WTC11 (cell line): ENCODE results near the gene KRTAP5-7. TPM values are rescaled to one million over a fixed set of nuclear protein-coding genes. Genes with fewer than 3 reads are reported as not detected.
A peak's percentile ranks its signal among the peaks of the same experiment; 100 is the strongest.

ENCODE experiments used
- ATAC-seq: fragments of 200-7000 bp; cut with Tn5 transposase; 2 replicates; pipeline ENCODE4 v1.10.0; 2021; ENCODE audit warnings: mild to moderate bottlenecking, moderate library complexity
- CTCF ChIA-PET: fragments of 300-600 bp; sonication (Branson Sonifier 250); formaldehyde crosslinking; loops from one replicate; lab custom pipeline; 2021; ENCODE audit warnings: antibody characterized with exemption; lab: Charles Lee
- POLR2A ChIA-PET: fragments of 350-600 bp; sonication (Branson Sonifier 250); formaldehyde crosslinking; loops from one replicate; lab custom pipeline; 2021; ENCODE audit warnings: antibody characterized with exemption; lab: Charles Lee
- DNase-seq: peaks from one replicate; pipeline ENCODE4 v3.0.0; 2021; ENCODE audit warnings: low spot score
- H3K27ac Mint-ChIP-seq: 2 replicates; pipeline ENCODE4 v1.8.0; 2021; ENCODE audit warnings: mixed read lengths
- H3K27me3 Mint-ChIP-seq: 2 replicates; pipeline ENCODE4 v1.8.0; 2021; ENCODE audit warnings: low read depth, mild to moderate bottlenecking, moderate library complexity, mixed read lengths
- H3K36me3 Mint-ChIP-seq: 2 replicates; pipeline ENCODE4 v1.8.0; 2021; ENCODE audit warnings: mixed read lengths
- H3K4me1 Mint-ChIP-seq: 2 replicates; pipeline ENCODE4 v1.8.0; 2022; ENCODE audit warnings: mixed read lengths
- H3K4me3 Mint-ChIP-seq: 2 replicates; pipeline ENCODE4 v1.8.0; 2021; ENCODE audit warnings: mild to moderate bottlenecking, moderate library complexity, mixed read lengths
- H3K9me3 Mint-ChIP-seq: 2 replicates; pipeline ENCODE4 v1.8.0; 2021; ENCODE audit warnings: mixed read lengths
- ATF1 ChIP-seq: sonication (generic); formaldehyde crosslinking; IDR thresholded peaks from 2 replicates; pipeline ENCODE4 v1.8.1; 2023; ENCODE audit warnings: mild to moderate bottlenecking, moderate library complexity, missing genetic modification reagents
- CREB1 ChIP-seq: sonication (generic); formaldehyde crosslinking; IDR thresholded peaks from 2 replicates; pipeline ENCODE4 v1.8.0; 2023; ENCODE audit warnings: mild to moderate bottlenecking, missing genetic modification reagents
- ELF4 ChIP-seq: sonication (generic); formaldehyde crosslinking; IDR thresholded peaks from 2 replicates; pipeline ENCODE4 v1.8.1; 2022; ENCODE audit warnings: low read depth, mild to moderate bottlenecking, moderate library complexity, missing genetic modification reagents
- GRHL2 ChIP-seq: fragments of 250-450 bp; sonication (Bioruptor Pico); IDR thresholded peaks from 2 replicates; pipeline ENCODE4 v1.8.0; 2022; ENCODE audit warnings: mild to moderate bottlenecking, moderate library complexity; ENCODE audit not compliant: insufficient replicate concordance, severe bottlenecking
- MAX ChIP-seq: sonication (generic); formaldehyde crosslinking; IDR thresholded peaks from 2 replicates; pipeline ENCODE4 v1.8.0; 2022; ENCODE audit warnings: mild to moderate bottlenecking, missing genetic modification reagents
- MLX ChIP-seq: sonication (generic); formaldehyde crosslinking; IDR thresholded peaks from 2 replicates; pipeline ENCODE4 v1.8.1; 2023; ENCODE audit warnings: mild to moderate bottlenecking, missing genetic modification reagents, moderate library complexity
- MYBL2 ChIP-seq: sonication (generic); formaldehyde crosslinking; IDR thresholded peaks from 2 replicates; pipeline ENCODE4 v1.8.1; 2023; ENCODE audit warnings: mild to moderate bottlenecking, moderate library complexity, missing genetic modification reagents
- NR2C2 ChIP-seq: sonication (generic); formaldehyde crosslinking; IDR thresholded peaks from 2 replicates; pipeline ENCODE4 v1.8.0; 2022; ENCODE audit warnings: mild to moderate bottlenecking, missing genetic modification reagents
- PRRX2 ChIP-seq: fragments of 250-450 bp; sonication (Bioruptor Pico); IDR thresholded peaks from 2 replicates; pipeline ENCODE4 v1.8.0; 2021; ENCODE audit warnings: mild to moderate bottlenecking
- TEAD4 ChIP-seq: sonication (generic); formaldehyde crosslinking; IDR thresholded peaks from 2 replicates; pipeline ENCODE4 v1.8.0; 2022; ENCODE audit warnings: mild to moderate bottlenecking, missing genetic modification reagents
- ZBTB43 ChIP-seq: sonication (generic); formaldehyde crosslinking; IDR thresholded peaks from 2 replicates; pipeline ENCODE4 v1.8.1; 2023; ENCODE audit warnings: mild to moderate bottlenecking, missing genetic modification reagents
- ZNF263 ChIP-seq: sonication (generic); formaldehyde crosslinking; IDR thresholded peaks from 2 replicates; pipeline ENCODE4 v1.8.1; 2022; ENCODE audit warnings: low read depth, mild to moderate bottlenecking, moderate library complexity, missing genetic modification reagents
- ZSCAN18 ChIP-seq: fragments of 250-450 bp; sonication (Bioruptor Pico); IDR thresholded peaks from 2 replicates; pipeline ENCODE4 v2.1.2; 2022; ENCODE audit warnings: mild to moderate bottlenecking, moderate library complexity
- total RNA-seq: library from RNA; stranded (reverse); gene quantifications from 3 replicates; pipeline ENCODE4 v1.2.3, GENCODE V29; 2021
- TF ChIP-seq, protein P1 (sequence below): sonication (generic); formaldehyde crosslinking; IDR thresholded peaks from 2 replicates; pipeline ENCODE4 v1.8.0; 2022; ENCODE audit warnings: mild to moderate bottlenecking, missing genetic modification reagents
- TF ChIP-seq, protein P2 (sequence below): sonication (generic); formaldehyde crosslinking; IDR thresholded peaks from 2 replicates; pipeline ENCODE4 v1.8.1; 2022; ENCODE audit warnings: missing genetic modification reagents, borderline replicate concordance
- TF ChIP-seq, protein P3 (sequence below): sonication (generic); formaldehyde crosslinking; IDR thresholded peaks from 2 replicates; pipeline ENCODE4 v1.8.0; 2023; ENCODE audit warnings: mild to moderate bottlenecking, missing genetic modification reagents

The KRTAP5-7 gene
- total RNA-seq, 1 experiment from 2014 or later, result 0.11 TPM

- no peak for DNase-seq
- TF ChIP-seq, protein P1, sequence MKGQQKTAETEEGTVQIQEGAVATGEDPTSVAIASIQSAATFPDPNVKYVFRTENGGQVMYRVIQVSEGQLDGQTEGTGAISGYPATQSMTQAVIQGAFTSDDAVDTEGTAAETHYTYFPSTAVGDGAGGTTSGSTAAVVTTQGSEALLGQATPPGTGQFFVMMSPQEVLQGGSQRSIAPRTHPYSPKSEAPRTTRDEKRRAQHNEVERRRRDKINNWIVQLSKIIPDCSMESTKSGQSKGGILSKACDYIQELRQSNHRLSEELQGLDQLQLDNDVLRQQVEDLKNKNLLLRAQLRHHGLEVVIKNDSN (CRISPR knock-in tag), result no peak
- TF ChIP-seq MYBL2 (CRISPR knock-in tag), result no peak
- TF ChIP-seq, protein P2, sequence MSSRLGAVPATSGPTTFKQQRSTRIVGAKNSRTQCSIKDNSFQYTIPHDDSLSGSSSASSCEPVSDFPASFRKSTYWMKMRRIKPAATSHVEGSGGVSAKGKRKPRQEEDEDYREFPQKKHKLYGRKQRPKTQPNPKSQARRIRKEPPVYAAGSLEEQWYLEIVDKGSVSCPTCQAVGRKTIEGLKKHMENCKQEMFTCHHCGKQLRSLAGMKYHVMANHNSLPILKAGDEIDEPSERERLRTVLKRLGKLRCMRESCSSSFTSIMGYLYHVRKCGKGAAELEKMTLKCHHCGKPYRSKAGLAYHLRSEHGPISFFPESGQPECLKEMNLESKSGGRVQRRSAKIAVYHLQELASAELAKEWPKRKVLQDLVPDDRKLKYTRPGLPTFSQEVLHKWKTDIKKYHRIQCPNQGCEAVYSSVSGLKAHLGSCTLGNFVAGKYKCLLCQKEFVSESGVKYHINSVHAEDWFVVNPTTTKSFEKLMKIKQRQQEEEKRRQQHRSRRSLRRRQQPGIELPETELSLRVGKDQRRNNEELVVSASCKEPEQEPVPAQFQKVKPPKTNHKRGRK (CRISPR knock-in tag), result no peak
- no peak for TF ChIP-seq NR2C2 (CRISPR knock-in tag)
- TF ChIP-seq, protein P3, sequence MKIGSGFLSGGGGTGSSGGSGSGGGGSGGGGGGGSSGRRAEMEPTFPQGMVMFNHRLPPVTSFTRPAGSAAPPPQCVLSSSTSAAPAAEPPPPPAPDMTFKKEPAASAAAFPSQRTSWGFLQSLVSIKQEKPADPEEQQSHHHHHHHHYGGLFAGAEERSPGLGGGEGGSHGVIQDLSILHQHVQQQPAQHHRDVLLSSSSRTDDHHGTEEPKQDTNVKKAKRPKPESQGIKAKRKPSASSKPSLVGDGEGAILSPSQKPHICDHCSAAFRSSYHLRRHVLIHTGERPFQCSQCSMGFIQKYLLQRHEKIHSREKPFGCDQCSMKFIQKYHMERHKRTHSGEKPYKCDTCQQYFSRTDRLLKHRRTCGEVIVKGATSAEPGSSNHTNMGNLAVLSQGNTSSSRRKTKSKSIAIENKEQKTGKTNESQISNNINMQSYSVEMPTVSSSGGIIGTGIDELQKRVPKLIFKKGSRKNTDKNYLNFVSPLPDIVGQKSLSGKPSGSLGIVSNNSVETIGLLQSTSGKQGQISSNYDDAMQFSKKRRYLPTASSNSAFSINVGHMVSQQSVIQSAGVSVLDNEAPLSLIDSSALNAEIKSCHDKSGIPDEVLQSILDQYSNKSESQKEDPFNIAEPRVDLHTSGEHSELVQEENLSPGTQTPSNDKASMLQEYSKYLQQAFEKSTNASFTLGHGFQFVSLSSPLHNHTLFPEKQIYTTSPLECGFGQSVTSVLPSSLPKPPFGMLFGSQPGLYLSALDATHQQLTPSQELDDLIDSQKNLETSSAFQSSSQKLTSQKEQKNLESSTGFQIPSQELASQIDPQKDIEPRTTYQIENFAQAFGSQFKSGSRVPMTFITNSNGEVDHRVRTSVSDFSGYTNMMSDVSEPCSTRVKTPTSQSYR (CRISPR knock-in tag), result no peak
- TF ChIP-seq MAX (CRISPR knock-in tag), result no peak
- no peak for TF ChIP-seq TEAD4 (CRISPR knock-in tag)
- TF ChIP-seq GRHL2 (CRISPR knock-in tag), result no peak
- TF ChIP-seq ZSCAN18 (CRISPR knock-in tag), result no peak
- TF ChIP-seq, all 79 proteins: peak for 0
- no peak overlapping the region for H3K4me3 Mint-ChIP-seq
- H3K27ac Mint-ChIP-seq, result no peak overlapping the region
- peaks cover 14% of the 10 kb centered on the region for H3K4me1 Mint-ChIP-seq
- H3K27me3 Mint-ChIP-seq, result peaks cover 22% of the 10 kb centered on the region
- peaks cover 14% of the 10 kb centered on the region for H3K36me3 Mint-ChIP-seq
- ChIA-PET CTCF (no interaction called here), POLR2A (no interaction called here)
- H3K9me3 Mint-ChIP-seq, result peaks cover 45% of the 10 kb centered on the region
- no peak for ATAC-seq
Measured at GRCh38 chr11:71562120-71562519, 35.1 kb downstream of the KRTAP5-7 start.

DNA sequence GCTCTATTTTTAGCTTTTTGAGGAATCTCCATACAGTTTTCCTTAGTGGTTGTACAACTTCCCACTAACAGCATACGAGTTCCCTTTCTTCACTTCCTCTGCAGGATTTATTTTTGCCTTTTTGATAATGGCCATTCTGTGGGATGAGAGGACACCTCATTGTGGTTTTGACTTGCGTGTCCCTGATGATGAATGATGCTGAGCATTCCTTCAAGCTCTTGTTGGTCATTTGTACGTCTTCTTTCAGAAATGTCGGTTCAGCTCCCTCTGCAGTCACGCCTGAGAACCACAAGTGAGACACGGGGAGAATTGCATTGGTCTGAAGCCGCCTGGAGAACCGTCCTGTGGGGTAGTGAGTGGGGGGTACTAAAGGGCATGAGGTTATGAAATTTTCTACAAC is 36.3 kb downstream of the KRTAP5-7 start:
- H3K27me3 Mint-ChIP-seq, result peaks cover 16% of the 10 kb centered on the region
- H3K27ac Mint-ChIP-seq, result no peak overlapping the region
- H3K9me3 Mint-ChIP-seq, result peaks cover 33% of the 10 kb centered on the region
- no peak overlapping the region for H3K4me3 Mint-ChIP-seq
- ChIA-PET CTCF (interaction anchor here (0.6 to 1.9 kb wide), 26 partner anchors 8 to 476 kb away, joined by 3 to 25 read pairs (median 4); partner anchors contain the start of genes DHCR7, KRTAP5-11, KRTAP5-7 and KRTAP5-8), POLR2A (no interaction called here)
- H3K36me3 Mint-ChIP-seq, result peaks cover 3% of the 10 kb centered on the region; the same call in 1 of the 2 replicates
- TF ChIP-seq MLX (CRISPR knock-in tag) (no peak), ELF4 (CRISPR knock-in tag) (no peak), ATF1 (CRISPR knock-in tag) (no peak), GRHL2 (CRISPR knock-in tag) (no peak), CREB1 (no peak), PRRX2 (CRISPR knock-in tag) (no peak), ZNF263 (CRISPR knock-in tag) (no peak), ZBTB43 (CRISPR knock-in tag) (no peak)
- peak; percentile 80 for ATAC-seq
- peak; percentile 45 for DNase-seq
- H3K4me1 Mint-ChIP-seq, result peaks cover 25% of the 10 kb centered on the region
